ENCODE data around the gene RAP1B.

The RAP1B gene

DNA sequence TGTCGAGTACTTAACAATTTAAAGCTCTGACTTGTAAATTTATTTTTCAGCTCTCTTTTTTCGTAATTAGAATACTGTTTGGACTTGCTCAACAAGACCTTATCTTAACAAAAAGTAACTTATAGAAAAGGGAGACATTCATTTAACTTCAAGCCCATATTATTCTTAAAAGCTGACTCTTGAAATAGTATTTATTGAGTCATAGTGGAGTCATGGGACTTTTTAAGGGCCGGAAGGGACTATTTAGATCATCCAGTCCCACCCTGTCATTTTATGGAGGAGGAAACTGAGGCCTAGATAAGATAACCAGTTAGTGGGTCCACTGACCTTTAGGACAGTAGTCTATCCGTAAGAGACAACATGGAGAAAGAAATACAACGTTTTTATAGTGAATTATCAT lies 1.5 kb downstream of the RAP1B start:
- DNase-seq (ENCODE audit: low spot score) = peak; percentile 45

DNA sequence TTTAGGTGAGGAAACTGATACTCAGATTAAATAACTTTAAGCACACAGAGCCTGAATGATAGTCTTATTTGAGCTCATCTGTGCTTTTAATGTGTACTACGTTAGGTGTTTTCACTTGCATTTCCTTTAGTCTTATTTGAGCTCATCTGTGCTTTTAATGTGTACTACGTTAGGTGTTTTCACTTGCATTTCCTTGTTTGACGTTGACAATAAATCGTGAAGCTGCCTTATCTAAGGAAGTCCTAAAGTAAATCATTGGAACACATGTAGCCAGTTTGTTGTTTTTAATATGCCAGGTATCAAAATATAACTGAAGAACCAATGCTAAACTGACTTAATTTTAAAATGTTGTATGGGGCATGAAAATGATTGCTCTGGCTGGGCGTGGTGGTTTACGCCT lies 2.0 kb downstream of the RAP1B start:
- DNase-seq (ENCODE audit: low spot score) = no peak

DNA sequence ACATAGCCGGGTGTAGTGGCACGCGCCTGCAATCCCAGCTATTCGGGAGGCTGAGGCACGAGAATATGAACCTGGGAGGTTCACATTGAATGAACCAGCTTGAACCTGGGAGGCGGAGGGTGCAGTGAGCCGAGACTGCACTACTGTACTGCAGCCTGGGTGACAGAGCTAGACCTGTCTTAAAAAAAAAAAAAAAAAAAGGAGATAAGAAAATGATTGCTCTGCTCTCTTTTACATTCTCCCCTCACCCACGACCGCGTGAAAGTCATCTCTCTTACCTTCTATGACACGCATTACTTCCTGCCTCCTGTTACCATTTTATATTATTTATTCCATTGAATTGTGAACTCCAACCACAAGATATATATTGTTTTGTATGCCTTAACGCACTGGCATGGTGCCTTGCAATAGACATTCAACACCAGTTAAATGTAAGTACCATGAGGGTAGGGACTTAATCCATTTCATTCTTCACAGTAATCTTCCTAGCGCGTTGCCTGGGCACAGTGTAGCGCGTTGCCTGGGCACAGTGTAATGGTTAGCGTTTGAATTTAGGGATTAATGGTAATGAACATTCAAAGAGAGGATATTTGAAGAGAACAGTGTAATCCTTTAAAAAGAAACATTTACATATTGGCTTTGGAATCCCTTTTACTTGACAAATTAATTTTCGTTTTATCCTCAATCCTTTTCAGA lies 2.7 kb downstream of the RAP1B start:
- DNase-seq (ENCODE audit: low spot score) = no peak

DNA sequence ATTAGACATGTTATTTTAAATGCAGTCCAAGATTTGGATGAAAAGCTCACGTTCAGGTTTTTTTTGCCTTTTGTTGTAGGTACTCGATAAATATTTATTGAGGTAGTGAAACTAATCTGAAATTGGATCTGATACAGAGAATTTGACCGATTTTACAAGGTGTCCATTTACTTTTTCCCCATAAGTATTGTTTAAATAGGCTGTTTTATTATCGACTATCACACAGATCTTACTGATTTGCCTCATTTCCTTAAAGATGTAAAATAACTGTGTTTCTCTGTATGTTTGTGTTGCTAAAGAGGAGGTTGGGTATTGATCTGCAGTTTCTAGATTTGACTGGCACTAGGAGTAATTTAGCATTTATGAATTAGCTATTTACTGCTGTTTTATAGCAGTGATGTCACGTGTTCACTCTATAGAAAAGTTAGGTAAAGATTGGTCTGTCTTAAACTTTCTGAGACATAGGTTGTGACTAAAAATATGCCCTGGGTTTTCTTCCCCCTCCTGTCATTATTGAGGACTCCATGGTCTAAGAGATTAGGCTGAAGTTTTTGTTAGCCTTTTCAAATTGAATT lies 3.5 kb downstream of the RAP1B start:
- DNase-seq (ENCODE audit: low spot score) = no peak

DNA sequence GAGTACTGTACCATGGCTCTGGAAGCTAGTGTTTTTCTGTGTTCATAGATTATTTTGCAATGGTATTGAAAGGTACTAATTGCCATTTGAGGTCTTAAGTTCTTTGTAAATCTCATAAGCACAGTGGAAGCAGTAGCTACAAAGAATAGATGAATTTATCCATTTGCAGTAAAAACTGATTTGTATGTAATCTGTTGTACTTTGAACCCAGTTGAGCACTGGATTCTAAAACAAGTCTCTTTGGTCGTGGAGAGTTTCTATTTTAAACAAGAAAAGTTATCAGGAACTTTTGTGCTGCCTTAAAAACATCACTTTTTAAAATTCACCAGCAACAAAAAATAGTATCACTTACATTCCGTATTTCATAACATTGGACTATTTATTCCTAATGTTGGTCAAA lies 4.1 kb downstream of the RAP1B start:
- no peak for DNase-seq (ENCODE audit: low spot score)

DNA sequence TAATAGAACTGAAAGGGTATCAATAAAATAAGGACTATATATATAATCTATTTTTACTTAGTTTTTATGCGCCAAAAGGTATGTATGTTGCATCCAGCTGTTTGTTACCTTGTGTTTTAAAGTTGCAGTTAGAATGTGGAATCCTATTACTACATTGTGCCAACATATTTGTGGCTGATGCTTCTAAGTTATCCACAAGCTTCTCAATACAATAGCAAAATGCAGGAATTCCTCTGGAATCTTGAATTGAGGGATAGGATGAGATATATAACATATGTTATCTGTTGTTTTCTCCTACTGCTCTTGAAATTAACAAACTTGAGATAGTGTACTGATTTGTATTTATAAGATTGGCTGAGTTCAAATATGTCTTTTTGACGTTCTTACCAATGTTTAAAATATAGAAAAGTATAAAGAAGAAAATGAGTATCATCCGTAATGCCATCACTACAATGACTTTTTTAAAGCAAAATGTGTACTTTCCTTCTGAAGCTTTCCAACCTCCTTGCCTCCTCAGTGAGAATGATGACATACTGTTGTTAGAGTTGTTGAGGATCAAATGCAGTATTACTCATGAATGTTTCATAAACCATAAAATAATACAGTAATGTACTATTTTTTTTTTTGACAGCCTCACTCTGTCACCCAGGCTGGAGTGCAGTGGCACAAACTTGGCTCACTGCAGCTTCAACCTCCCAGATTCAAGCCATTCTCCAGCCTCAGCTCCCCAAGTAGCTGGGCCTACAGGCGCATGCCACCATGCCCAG lies 6.6 kb downstream of the RAP1B start:
- DNase-seq (ENCODE audit: low spot score) = no peak

DNA sequence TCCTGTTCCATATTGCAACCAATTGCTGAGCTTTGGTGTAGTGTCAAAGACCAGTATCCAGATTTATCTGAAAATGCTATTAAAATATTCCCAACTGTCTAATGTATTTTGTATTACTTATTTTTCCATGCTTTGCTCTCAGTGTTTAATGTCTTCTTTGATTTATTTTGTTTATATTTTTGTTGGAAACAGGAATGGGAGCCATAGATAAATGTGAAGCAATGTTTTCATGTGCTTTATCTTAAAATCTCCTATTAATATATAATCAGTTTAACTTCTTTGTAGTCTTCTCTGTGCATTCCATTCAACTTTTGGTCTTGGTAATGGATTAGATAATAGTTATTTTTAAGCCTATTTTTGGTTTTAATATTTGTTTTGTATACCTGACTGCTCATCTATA lies 8.8 kb downstream of the RAP1B start:
- DNase-seq (ENCODE audit: low spot score) = no peak

DNA sequence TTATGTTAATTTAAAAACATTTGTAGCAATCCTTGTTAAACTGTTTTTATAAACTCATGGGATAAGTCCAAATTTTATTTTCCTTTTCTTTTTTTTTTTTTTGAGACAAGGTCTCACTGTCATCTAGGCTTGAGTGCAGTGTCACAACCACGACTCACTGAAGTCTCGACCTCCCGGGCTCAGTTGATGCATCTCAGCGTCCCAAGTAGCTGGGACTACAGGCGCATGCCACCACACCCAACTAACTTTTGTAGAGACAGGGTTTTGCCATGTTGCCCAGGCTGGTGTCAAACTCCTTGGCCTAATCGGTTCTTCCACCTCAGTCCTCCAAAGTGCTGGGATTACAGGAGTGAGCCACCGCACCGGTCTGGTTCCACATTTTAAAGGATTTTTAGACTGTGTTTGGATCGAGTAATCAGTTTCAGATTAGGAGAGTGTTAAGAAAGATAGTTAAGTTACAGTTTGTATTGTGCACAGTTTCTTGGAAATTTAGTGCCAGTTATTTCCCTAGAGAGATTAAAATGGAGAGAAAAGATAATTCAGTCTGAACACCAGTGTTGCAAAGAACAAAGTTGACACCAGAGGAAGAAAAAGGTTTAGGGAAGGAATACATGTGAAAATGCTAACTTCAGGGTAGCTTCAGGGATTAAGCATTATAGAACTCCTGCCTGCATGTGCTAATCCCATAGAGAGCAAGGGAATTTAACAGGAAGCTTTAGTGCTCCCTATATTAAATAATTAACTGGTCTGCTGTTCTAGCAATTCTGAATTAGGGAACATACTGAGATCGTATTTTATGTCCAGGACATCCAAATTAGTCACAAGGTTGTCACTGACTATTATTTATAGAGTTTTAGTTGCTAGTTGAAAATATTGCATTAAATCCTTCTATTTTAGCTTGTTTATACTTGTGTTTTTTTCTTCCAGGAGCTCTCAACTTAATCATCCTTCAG lies 10.1 kb downstream of the RAP1B start:
- no peak for DNase-seq (ENCODE audit: low spot score)

DNA sequence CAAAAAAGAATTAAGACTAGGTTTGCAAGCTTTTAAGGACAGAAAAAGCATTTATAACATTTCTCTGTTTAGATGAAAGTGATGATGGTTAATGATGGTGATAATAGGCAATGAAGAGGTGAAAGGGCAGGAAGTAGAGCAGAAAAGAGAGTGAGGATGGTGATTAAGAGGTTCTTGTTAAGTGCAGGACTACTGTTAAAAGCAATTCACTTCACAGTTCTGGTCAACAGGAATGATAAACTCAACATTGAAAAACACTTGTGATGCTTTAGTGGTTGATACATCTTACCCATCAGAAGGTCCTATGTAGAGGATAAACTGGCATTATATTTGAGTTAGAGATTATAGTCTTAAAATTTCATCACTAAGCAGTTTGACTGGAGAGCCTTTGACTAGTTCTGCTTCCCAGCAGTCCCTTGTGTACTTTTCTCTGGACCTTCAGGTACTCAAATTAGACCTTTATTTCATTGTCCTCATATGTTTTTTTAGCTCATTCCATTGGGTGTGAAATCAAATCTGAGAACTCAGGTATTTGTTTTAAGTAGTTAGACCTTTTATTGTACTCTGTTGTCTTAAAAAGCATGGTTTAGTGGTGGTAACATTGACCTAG lies 10.9 kb downstream of the RAP1B start:
- DNase-seq (ENCODE audit: low spot score) = no peak

DNA sequence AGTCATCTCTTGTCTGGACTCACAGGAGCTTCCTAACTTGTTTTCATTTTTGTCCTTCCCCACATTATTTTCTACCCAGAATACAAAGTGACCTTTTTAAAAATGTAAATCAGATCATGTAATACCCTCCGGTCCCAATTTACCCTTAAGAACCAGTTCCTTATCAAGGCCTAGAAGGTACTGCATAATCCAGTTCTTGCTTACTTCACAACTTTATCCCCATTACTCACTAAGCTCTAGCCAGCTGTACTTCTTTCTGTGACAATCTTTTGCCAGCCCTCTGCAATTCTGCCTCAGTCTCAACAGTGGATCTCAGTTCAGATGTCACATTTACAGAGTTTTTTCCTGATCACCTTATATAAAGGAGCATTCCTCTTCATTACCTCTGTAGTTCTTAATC lies 11.6 kb downstream of the RAP1B start:
- DNase-seq (ENCODE audit: low spot score) = no peak

DNA sequence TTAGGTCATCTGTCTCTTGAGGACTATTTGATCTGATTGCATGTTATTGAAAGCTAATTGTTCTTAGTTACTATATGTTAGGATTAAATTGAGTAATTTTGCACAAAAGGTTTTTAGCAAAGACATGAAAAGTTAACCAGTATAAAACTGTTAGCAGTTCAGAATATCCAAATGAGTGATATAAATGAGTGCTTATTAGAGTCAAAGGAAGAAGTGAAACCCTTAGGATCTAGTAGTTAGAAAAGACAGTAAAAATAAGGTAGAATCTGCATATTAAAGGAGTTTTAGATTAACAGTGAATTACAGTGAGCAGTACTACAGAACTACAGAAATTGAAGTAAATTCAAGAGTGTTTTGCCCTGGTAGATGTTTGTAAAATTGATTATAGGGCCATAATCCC lies 12.4 kb downstream of the RAP1B start:
- DNase-seq (ENCODE audit: low spot score) = no peak

DNA sequence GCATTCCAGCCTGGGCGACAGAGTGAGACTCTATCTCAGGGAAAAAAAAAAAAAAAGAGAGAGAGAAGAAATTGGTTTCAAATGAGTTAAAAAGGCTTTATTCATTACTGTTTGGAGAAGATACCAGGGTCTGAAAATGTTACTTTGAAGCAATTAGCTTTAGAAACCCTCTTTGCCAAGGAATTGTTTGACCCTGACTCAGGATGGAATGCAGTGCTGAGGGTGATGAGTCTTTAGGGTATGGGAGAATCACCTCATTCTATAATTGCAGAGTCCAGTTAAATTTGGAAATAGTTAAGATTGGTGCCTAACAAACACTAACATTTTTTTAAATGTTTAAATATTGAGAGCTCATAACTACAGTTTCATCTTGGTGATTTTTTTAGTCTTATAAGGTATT lies 13.3 kb downstream of the RAP1B start:
- no peak for DNase-seq (ENCODE audit: low spot score)

DNA sequence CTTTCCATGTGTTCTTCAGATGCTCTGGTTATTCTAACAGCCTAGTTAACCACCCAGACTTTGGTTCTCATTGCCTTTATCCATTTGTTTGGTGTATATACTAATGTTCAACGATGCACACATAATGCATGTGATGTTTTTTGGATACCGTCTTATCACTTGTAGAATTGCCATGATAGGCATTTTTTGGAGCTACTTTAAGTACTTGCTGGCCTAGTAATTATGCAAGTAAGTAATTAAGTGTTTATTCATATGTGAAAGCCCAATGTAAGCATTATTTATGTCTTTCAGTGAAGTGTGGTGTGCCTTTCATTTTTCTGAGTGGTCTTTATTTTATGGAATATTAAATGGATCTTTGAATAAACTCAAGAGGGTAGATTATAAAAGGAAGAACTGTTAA lies 14.2 kb downstream of the RAP1B start:
- DNase-seq (ENCODE audit: low spot score) = no peak

DNA sequence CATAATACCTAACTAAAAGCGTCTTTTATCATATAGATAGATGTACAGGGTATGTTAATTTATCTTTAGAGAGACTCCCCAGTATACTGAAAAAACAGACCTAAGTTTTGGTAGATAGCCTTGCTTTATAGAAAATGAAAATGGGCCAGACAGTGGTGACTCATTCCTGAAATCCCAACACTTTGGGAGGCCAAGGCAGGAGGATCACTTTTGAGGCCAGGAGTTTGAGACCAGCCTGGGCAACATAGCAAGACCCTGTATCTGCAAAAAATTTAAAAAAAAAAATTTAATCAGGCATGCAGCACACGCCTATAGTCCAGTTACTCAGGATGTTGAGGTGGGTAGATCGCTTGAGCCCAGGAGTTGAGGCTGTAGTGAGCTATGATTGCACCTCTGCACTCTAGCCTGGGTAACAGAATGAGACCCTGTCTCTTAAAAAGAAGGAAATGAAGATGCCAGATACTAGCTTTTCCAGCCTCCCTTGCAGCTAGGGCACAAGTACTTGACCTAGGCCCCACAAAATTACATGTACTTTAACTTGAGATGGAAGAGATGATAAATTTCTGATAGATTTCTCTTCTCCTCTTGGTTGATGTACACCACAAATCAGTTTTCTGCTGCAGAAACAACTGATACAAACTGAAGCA lies 17.1 kb downstream of the RAP1B start:
- no peak for DNase-seq (ENCODE audit: low spot score)

DNA sequence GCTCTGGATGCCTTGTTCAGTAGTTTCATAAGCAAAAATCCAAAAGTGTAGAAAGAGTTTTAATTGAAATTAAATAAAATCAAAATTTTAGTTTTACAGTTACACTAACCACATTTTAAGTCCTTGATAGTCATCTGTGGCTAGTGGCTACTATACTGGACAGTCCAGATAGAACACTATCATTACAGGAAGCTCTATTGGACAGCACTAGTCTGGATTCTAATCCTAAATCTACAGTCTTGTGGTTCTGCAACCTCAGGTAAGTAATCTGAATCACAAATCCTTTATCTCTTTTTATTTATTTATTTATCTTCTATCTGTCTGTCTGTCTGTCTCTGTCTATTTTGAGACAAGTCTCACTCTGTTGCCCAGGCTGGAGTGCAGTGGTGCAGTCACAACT lies 18.0 kb downstream of the RAP1B start:
- DNase-seq (ENCODE audit: low spot score) = no peak

DNA sequence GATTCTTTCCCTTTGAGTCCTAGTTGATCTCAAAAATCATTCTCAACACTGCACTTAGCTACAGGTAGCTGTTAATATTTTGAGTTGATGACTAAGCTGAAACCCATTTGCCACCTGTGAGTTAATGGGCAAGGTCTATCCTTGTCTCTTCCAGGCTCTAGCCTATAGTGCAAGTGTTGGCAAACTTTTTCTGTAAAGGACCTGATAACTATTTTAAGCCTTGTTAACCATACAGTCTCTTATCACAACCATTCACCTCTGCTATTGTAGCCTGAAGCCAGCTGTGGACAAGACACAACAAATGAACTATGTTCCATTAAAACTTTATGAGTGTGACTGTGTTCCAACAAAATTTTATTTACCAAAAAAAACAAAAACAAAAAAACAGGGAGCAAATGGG lies 19.4 kb downstream of the RAP1B start:
- DNase-seq (ENCODE audit: low spot score) = no peak

DNA sequence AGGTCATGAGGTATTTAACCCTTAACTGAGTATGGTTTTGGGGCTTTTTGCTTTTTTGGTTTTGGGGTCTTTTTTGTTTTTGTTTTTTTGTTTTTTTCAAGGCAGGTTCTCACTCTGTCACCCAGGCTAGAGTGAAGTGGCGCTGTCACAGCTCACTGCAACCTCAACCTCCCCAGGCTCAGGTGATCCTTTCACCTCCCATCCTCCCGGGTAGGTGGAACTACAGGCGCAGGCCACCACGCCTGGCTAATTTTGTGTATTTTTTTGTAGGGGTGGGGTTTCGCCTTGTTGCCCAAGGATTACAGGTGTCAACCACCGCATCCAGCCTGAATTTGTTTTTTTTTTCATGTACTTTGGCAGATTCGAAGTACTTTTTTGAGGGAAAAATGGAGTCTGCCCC lies 19.9 kb downstream of the RAP1B start:
- DNase-seq (ENCODE audit: low spot score) = no peak

DNA sequence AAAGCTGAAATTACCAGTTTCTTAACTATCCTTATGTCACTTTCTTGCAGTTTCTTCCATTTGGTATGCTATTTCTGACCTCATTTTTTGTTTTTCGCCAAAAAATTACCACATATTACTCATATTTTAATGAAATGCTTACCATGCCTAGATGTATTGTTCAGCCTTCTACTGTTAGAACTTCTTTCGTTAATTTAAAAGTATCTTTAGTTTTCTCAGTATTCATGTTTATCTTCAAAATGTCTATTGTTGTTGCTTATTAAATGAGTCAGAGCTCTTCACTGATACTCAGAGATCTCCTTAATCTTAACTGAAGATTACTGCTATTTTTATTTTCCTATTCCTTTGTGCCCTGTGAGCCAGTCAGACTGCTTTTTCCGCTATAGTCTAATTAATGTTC lies 20.5 kb downstream of the RAP1B start:
- no peak for DNase-seq (ENCODE audit: low spot score)

DNA sequence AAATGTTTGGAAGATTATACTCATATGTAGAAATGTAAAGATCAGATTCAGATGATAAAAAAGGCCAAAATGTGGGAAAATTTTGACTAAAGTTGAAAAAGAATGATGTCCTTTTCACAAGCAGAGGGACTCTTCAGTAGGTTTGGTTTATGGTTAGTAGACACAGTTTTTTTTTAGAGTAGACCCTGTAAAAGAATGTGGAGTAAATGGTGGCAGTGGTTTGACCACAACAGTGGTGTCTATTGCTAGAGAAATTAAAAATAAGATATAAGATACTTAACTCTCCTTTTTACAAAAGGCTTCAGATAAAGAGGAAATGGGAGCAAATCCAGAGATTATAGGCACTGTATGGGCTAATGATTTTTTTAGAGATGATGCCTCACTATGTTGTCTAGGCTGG lies 21.8 kb downstream of the RAP1B start:
- DNase-seq (ENCODE audit: low spot score) = no peak

DNA sequence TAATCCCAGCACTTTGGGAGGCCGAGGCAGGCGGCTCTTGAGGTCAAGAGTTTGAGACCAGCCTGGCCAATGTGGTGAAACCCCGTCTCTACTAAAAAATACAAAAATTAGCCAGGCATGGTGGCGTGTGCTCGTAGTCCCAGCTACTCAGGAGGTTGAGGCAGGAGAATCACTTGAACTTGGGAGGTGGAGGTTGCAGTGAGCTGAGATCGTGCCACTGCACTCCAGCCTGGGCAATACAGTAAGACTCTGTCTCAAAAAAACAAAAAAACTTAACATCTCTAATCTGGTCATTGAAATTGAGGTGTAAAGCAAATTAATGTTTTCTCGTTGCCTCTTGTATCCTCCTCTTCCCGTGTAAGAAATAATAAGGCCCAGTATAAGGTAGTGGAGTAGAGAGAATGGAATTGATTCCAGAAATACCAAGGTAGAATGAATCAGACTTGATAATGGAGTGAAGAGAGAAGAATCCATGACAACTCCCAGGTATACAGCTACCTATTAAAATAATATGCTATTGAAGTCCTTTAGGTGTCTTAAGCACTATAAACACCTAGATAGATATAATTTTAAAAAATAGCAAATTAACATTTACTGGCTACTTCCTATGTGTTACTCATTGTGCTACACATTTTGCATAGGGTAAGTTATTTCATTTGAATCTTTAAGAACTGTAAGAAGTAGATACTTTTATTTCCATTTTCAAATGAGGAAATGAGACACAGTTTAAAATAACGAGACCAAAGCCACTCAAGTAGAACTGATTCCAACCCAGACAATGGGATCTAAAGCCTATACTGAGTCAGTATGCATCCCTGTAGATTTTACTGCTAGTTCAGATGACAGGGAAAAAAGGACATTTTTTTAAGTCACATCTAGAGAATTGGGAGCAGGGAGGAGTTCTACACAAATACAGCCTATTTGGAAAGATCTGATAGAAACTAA lies 23.2 kb downstream of the RAP1B start:
- DNase-seq (ENCODE audit: low spot score) = no peak
